GM19025 (cell line): ENCODE results near the gene COX5B.
"Not testable (repeated sequence)": the region's sequence is repeated elsewhere in the genome, so short reads cannot be mapped to it uniquely, and the experiment has no call there.

Experiments used
- ATAC-seq: cut with Tn5 transposase; IDR thresholded peaks from one replicate; pipeline ENCODE4 v1.9.1; 2021; ENCODE audit warnings: mild to moderate bottlenecking, low read depth, moderate library complexity; ENCODE audit not compliant: unreplicated experiment

Gene COX5B

GRCh38 chr2:97671526-97671925 is 25.7 kb downstream of the COX5B start:
- ATAC-seq: no peak

GRCh38 chr2:97672606-97673140 is 26.8 kb downstream of the COX5B start:
- not testable (repeated sequence) for ATAC-seq

DNA sequence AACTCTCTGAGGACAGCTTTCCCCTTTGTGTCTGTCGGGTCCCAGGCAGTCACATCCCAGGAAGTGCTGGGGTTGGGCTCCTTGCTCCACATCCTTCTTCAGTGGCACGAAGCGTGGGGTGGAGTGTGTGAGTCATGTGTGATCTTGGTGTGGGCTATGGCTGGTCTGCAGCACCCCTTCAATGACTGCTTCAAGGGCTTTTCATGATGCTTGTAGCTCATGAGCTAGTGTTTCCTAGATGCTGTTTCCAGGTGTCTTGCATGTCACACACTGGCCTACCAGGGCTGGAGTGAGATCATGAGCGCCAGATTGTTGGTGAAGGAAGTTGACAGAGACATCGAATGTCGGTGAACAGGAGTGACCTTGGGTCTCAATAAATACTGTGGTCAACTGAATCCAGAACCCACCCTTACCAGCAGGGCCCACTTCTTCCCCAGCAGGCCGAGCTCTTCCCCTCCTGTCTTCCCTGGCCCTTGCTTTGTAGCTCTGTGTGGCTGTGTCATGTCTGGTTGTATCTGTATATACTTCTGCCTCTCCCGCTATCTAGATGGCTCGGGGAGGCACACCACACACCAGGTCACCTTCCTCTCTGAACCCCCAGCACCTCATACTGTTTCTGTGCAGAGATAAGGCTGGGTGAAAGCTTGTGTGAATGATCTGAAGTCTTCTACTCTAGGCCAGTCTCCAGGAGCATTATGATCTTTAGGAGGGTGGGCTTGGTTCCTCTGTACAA is 27.5 kb downstream of the COX5B start:
- ATAC-seq: no peak

- no peak for ATAC-seq
Measured at GRCh38 chr2:97673915-97674283, 28.0 kb downstream of the COX5B start.

- no peak for ATAC-seq
Measured at GRCh38 chr2:97675430-97676113, 29.7 kb downstream of the COX5B start.

GRCh38 chr2:97676620-97677019 is 30.8 kb downstream of the COX5B start:
- no peak for ATAC-seq

GRCh38 chr2:97677480-97677879 is 31.6 kb downstream of the COX5B start:
- ATAC-seq: no peak

DNA sequence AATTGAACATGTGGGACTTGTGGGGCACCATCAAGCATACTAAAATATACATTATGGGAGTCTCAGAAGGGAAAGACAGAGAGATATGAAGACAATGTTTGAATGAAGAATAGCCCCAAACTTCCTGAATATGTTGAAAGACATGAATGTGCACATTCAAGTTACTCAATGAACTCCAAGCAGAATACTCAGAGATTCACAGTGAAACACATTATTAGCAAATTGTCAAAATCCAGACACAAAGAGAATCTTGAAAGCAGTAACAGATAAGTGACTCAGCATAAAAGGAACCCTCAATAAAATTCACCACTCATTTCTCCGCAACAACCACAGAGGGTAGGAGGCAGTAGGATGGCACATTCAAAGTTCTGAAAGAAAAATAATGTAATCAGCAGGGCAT is 32.4 kb downstream of the COX5B start:
- no peak for ATAC-seq

DNA sequence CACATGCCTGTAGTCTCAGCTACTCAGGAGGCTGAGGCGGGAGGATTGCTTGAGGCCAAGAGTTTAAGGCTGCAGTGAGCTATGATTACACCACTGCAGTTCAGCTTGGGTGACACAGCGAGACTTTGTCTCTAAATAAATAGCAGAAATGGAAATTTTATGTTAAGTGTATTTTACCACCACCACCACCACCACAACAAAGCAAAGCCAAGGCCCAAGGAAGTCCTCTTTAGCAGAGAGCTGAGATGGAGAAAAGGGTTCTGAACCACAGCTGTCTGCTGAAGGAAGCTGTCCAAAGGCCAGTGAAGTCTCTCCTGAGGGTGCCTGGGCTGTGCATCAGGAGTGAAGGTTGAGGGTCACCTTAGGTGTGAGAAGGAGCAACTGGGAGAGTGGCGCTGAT is 41.4 kb downstream of the COX5B start:
- not testable (repeated sequence) for ATAC-seq

DNA sequence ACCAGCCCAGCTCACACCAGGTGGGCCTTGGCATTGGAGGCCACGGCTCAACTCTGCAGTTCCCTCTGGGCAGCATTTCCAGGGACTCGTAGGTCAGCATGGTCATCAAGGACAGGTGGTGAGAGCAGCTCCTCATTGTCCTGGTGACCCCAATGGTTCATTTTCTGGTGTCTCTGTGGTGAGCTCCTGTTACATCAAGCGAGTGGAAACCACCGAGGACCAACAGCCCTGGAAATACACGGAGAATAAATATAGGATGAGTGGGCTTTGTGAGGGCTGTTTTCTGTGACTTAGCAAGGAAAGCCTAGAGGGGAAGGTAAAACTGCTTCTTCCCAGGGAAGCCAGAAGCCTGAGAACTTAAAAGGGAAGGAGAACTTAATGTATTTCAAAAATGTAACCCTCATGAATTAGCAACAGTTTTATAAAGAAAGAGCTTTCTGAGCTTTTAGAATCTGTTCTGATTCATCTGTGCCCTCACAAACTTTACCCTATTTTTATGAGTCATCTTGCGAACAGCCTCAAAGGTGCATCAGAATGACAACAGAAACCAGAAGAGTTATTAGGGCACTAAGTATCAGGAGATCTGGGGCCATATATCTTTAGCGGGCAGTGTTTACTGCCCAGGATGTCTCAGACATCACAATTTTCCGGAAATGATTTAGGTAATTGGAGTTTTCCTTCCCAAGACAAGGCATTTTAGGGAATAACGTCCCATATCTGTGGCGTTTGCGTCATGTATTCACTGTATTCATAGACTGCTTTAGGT is 42.4 kb downstream of the COX5B start:
- no peak for ATAC-seq

DNA sequence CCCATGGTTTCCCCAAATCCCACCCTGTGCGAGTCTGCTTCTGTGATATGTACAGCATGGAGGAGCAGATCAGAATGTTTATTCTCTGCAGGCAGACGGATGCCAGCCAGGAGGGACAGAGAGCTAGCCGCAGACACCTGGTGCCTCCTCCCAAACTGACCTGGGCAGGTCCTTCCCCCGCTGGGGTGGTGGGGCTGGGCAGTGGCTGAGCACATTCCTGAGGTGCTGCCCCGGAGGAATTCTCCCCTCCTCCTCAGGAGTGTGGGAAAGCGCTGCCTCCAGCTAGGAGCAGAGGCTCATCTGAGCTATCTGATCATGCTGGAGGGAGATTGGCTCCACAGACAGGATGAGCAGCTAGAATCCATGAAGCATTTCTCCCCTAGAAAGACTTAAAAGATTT is 45.3 kb downstream of the COX5B start:
- ATAC-seq: no peak

- no peak for ATAC-seq
Measured at GRCh38 chr2:97693476-97693875, 47.6 kb downstream of the COX5B start.

GRCh38 chr2:97695744-97696143 is 49.9 kb downstream of the COX5B start:
- no peak for ATAC-seq

GRCh38 chr2:97697252-97698235 is 51.7 kb downstream of the COX5B start:
- ATAC-seq: no peak
